Brain microvascular endothelial cell (primary cell): ENCODE measurements around the gene CELF1.
A peak's percentile ranks its signal among the peaks of the same experiment; 100 is the strongest.

Experiments
- DNase-seq: peaks from one replicate; pipeline ENCODE4 v3.0.0-alpha.2; 2020
- H3K27ac ChIP-seq: fragments of 250-450 bp; sonication (Bioruptor Pico); 2 replicates; pipeline ENCODE4 v1.5.1; 2020; ENCODE audit warnings: mild to moderate bottlenecking, moderate library complexity
- H3K27me3 ChIP-seq: fragments of 250-450 bp; sonication (Bioruptor Pico); replicated peaks from 2 replicates; pipeline ENCODE4 v1.5.1; 2020; ENCODE audit warnings: mild to moderate bottlenecking
- H3K36me3 ChIP-seq: fragments of 250-450 bp; sonication (Bioruptor Pico); replicated peaks from 2 replicates; pipeline ENCODE4 v1.5.1; 2020; ENCODE audit warnings: mild to moderate bottlenecking
- H3K4me3 ChIP-seq: 2 replicates; pipeline ENCODE4 v1.5.1; 2011; ENCODE audit warnings: low read depth, mild to moderate bottlenecking, control low read depth, low read length, moderate library complexity
- CTCF ChIP-seq: IDR thresholded peaks from 2 replicates; pipeline ENCODE4 v1.5.1; 2011; ENCODE audit warnings: low read depth, mild to moderate bottlenecking, moderate library complexity, low read length, control low read depth, inconsistent platforms; ENCODE audit errors: missing control alignments
- in situ Hi-C: cut with HindIII; loops from 2 replicates; pipeline ENCODE4 v1.10.0; 2017; ENCODE audit warnings: low sequenced_read_pairs, low pct_ligation_motif_present

The CELF1 gene

GRCh38 chr11:47593492-47593933 is 40.6 kb upstream of the CELF1 start:
- H3K36me3 ChIP-seq: no peaks in the 10 kb centered on the region
- no peak overlapping the region for H3K27ac ChIP-seq
- no peak for TF ChIP-seq CTCF
- no peak for DNase-seq
- H3K27me3 ChIP-seq: peaks cover 28% of the 10 kb centered on the region
- no peak overlapping the region for H3K4me3 ChIP-seq
- in situ Hi-C loops: no loop called here

DNA sequence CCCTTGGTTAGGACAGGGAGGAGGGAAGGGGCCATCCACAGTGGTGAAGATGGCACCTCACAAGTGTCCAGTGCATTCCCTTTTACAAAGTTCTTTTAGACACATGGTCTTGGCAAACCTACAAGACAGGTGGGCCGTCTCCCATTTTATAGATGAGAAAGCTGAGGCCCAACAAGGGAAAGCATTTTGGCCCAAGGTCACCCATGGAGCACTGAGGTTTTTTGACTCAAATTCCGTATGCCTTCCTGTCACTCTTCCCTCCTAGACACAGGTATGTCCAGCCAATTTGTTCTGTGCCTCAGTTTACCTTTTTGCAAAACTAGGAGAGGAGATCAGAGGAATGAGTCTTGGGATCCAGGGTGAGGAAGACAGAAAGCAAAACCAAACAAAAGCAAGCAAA is 40.0 kb upstream of the CELF1 start:
- H3K4me3 ChIP-seq: no peak overlapping the region
- in situ Hi-C loops: no loop called here
- peaks cover 28% of the 10 kb centered on the region for H3K27me3 ChIP-seq
- TF ChIP-seq CTCF: no peak
- no peak overlapping the region for H3K27ac ChIP-seq
- H3K36me3 ChIP-seq: no peaks in the 10 kb centered on the region
- DNase-seq: no peak

DNA sequence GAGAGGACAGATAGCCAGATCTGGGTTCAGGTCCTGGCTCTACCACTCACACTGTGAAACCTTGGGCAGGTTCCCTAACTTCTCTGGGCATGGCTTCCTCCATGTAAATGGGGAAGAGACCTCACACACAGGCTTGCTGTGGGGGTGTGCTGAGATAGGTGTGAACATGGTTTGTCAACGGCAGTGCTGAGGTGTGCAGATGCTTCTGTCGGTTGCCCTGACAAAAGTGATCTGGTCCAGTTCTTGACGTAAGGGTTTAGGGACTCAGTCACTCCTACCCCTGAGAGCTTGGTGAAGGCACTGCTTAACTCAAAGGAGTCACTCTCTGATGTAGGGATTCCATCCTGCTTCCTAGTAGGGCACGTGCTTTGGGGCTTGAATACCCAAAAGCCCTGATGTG is 39.3 kb upstream of the CELF1 start:
- H3K27me3 ChIP-seq: peaks cover 28% of the 10 kb centered on the region
- no peak overlapping the region for H3K4me3 ChIP-seq
- no peak for DNase-seq
- H3K36me3 ChIP-seq: no peaks in the 10 kb centered on the region
- no peak overlapping the region for H3K27ac ChIP-seq
- in situ Hi-C loops: no loop called here
- no peak for TF ChIP-seq CTCF

- no peak overlapping the region for H3K4me3 ChIP-seq
- H3K27me3 ChIP-seq: peaks cover 28% of the 10 kb centered on the region
- no peak for TF ChIP-seq CTCF
- in situ Hi-C loops: no loop called here
- DNase-seq: no peak
- no peaks in the 10 kb centered on the region for H3K36me3 ChIP-seq
- no peak overlapping the region for H3K27ac ChIP-seq
Measured at GRCh38 chr11:47591764-47592163, 38.8 kb upstream of the CELF1 start.

GRCh38 chr11:47589977-47590861 is 37.3 kb upstream of the CELF1 start:
- peaks cover 25% of the 10 kb centered on the region for H3K27me3 ChIP-seq
- TF ChIP-seq CTCF: no peak
- H3K27ac ChIP-seq: no peak overlapping the region
- in situ Hi-C loops: no loop called here
- H3K36me3 ChIP-seq: no peaks in the 10 kb centered on the region
- H3K4me3 ChIP-seq: peak overlapping the region; percentile 42
- no peak for DNase-seq
